ENCODE results near the gene ACSF3.

- TF ChIP-seq CTCF (conservative IDR thresholded peaks at IDR 0.05; ENCODE audit: low read depth, low read length) (no peak), EZH2 (IDR thresholded peaks at IDR 0.05; ENCODE audit: low read length, unreplicated experiment) (no peak)
Measured at GRCh38 chr16:89189358-89190025, 95.8 kb downstream of the ACSF3 start.
